ENCODE measurements around the gene SAT1.

Gene SAT1

GRCh38 chrX:23811656-23812055, 28.7 kb downstream of the SAT1 start:
- DNase-seq, result no peak

GRCh38 chrX:23813808-23814207, 30.8 kb downstream of the SAT1 start:
- DNase-seq, result no peak

- no peak for DNase-seq
Observed at GRCh38 chrX:23815376-23815775, 32.4 kb downstream of the SAT1 start.

GRCh38 chrX:23816179-23816578, 33.2 kb downstream of the SAT1 start:
- no peak for DNase-seq

- DNase-seq, result no peak
Observed at GRCh38 chrX:23817979-23818336, 35.0 kb downstream of the SAT1 start.

- no peak for DNase-seq
Observed at GRCh38 chrX:23819385-23820234, 36.6 kb downstream of the SAT1 start.

- no peak for DNase-seq
Observed at GRCh38 chrX:23820235-23820782, 37.3 kb downstream of the SAT1 start.

- DNase-seq, result no peak
Observed at GRCh38 chrX:23821847-23822246, 38.9 kb downstream of the SAT1 start.

- DNase-seq, result no peak
Observed at GRCh38 chrX:23822397-23822796, 39.4 kb downstream of the SAT1 start.

- DNase-seq, result no peak
Observed at GRCh38 chrX:23822841-23823240, 39.9 kb downstream of the SAT1 start.

- no peak for DNase-seq
Observed at GRCh38 chrX:23825675-23826074, 42.7 kb downstream of the SAT1 start.

GRCh38 chrX:23826216-23826615, 43.2 kb downstream of the SAT1 start:
- DNase-seq, result no peak

- no peak for DNase-seq
Observed at GRCh38 chrX:23826653-23827052, 43.7 kb downstream of the SAT1 start.

- DNase-seq, result no peak
Observed at GRCh38 chrX:23828881-23829280, 45.9 kb downstream of the SAT1 start.

GRCh38 chrX:23832721-23833120, 49.7 kb downstream of the SAT1 start:
- no peak for DNase-seq

Data from SIG-M5 (cell line).